ENCODE measurements around the gene ARAP3. TPM values are rescaled to one million over a fixed set of nuclear protein-coding genes. Genes with fewer than 3 reads are reported as not detected.

ARAP3 gene
- total and polyA plus RNA-seq, 9 of the 15 experiments (the other 6 are each of a cell fraction or from before 2014, with no cell fraction given): 0.83 to 25.7 (median 6.4) TPM

GRCh38 chr5:141623611-141624010, 58.4 kb downstream of the ARAP3 start:
- WGBS (ENCODE audit: insufficient coverage, low coverage, missing lambda C conversion rate): 98% methylated on average over 5 of the region's 5 CpGs
- BruUV-seq (replicated peaks): no TSS peak
- ATAC-seq (no peak), FAIRE-seq (no peak), DNase-seq (ENCODE audit: extremely low read depth in 1 of 4, low spot score in 3 of 4) (no peak)
- Histone ChIP-seq H3K9ac (ENCODE audit: insufficient read depth in 1 of 2, low read depth in 2 of 2, low read length in 2 of 2) (no peak overlapping the region), H3K9me3 (replicated peaks; ENCODE audit: control insufficient read depth, insufficient read depth, low read depth, low read length) (no peaks in the 10 kb centered on the region), H3K27me3 (ENCODE audit: control insufficient read depth in 2 of 2, insufficient read depth in 2 of 2, low read length in 2 of 2) (no peaks in the 10 kb centered on the region), H4K20me1 (replicated peaks; ENCODE audit: control insufficient read depth, insufficient read depth, low read length) (no peaks in the 10 kb centered on the region), H2AFZ (ENCODE audit: low read depth, low read length) (no peak overlapping the region), H3K79me2 (ENCODE audit: control insufficient read depth, insufficient read depth, low read length) (peaks cover 5% of the 10 kb centered on the region), H3K9me1 (ENCODE audit: control insufficient read depth, insufficient read depth, low read length) (no peaks in the 10 kb centered on the region), H3K4me3 (no peak overlapping the region), H3K4me2 (ENCODE audit: insufficient read depth, low read length) (no peak overlapping the region), H3K27ac (ENCODE audit: extremely low read depth, low read depth, low read length) (no peak overlapping the region), H3K36me3 (ENCODE audit: control insufficient read depth, insufficient read depth, low read length) (peaks cover 91% of the 10 kb centered on the region), H3K4me1 (replicated peaks in 1 of 2; ENCODE audit: control insufficient read depth in 2 of 2, insufficient read depth in 2 of 2, low read length in 2 of 2) (peaks cover 0 to 3% of the 10 kb centered on the region in 2 experiments; a peak in 2 of 5 replicates)
- intact Hi-C loops (cut with micrococcal nuclease): no loop called here
- POLR2A ChIA-PET: no interaction called here
- TF ChIP-seq CHD7 (IDR thresholded peaks at IDR 0.05; ENCODE audit: low read depth, low read length): no peak
- CTCF ChIA-PET (ENCODE audit: low intra/inter-chr PET ratio): interaction anchor here (0.6 kb wide), 1 partner anchor 55 kb away, joined by 4 read pairs; no protein-coding TSS in a partner anchor
- in situ Hi-C loops (cut with MboI): no loop called here

Measured in K562 (cell line).